IMR-90 (cell line): ENCODE results near the gene BAZ1A. TPM values are rescaled to one million over a fixed set of nuclear protein-coding genes. Genes with fewer than 3 reads are reported as not detected.

Experiments
- ATAC-seq: fragments of 200-7000 bp; cut with Tn5 transposase; 2 replicates; pipeline ENCODE4 v1.9.1; 2020; ENCODE audit warnings: low read depth, mild to moderate bottlenecking, moderate library complexity
- BruUV-seq: library from RNA; stranded (reverse); fragments of 400-500 nt; replicated peaks from 2 replicates; lab custom pipeline; 2021; lab: Mats Ljungman, UMichigan
- CTCF ChIA-PET: fragments of 300-600 bp; formaldehyde crosslinking; extraction: SDS; loops from one replicate; lab custom pipeline; 2021; ENCODE audit warnings: antibody characterized with exemption; lab: Yijun Ruan, JAX
- POLR2A ChIA-PET: fragments of 300-600 bp; sonication (Branson Sonifier 250); formaldehyde crosslinking; loops from one replicate; lab custom pipeline; 2022; ENCODE audit warnings: antibody characterized with exemption; ENCODE audit not compliant: unreplicated experiment; lab: Charles Lee
- DNase-seq: peaks from one replicate; pipeline ENCODE4 v3.0.0; 2013
- H2AFZ ChIP-seq: replicated peaks from 2 replicates; pipeline ENCODE3; 2013; ENCODE audit warnings: low read length, mild to moderate bottlenecking; ENCODE audit not compliant: poor library complexity
- H2AK5ac ChIP-seq: 2 replicates; pipeline ENCODE4 v1.6.1; 2013; ENCODE audit warnings: low read depth, low read length, inconsistent platforms
- H2AK9ac ChIP-seq: replicated peaks from 2 replicates; pipeline ENCODE3; 2013; ENCODE audit warnings: mild to moderate bottlenecking, low read depth, low read length, moderate library complexity; ENCODE audit not compliant: poor library complexity
- H2BK120ac ChIP-seq: 2 replicates; pipeline ENCODE4 v1.6.1; 2013; ENCODE audit warnings: low read depth, low read length, inconsistent platforms
- H2BK15ac ChIP-seq: 3 replicates; pipeline ENCODE4 v1.6.1; 2013; ENCODE audit warnings: low read depth, low read length, inconsistent platforms
- H2BK20ac ChIP-seq: 2 replicates; pipeline ENCODE4 v1.6.1; 2013; ENCODE audit warnings: low read depth, mild to moderate bottlenecking, inconsistent platforms, low read length, moderate library complexity
- H2BK5ac ChIP-seq: 2 replicates; pipeline ENCODE4 v1.6.1; 2013; ENCODE audit warnings: mild to moderate bottlenecking, low read depth, low read length, inconsistent platforms; ENCODE audit not compliant: poor library complexity, severe bottlenecking
- H3K14ac ChIP-seq: replicated peaks from 2 replicates; pipeline ENCODE4 v1.6.1; 2013; ENCODE audit warnings: low read depth, low read length, inconsistent platforms
- H3K18ac ChIP-seq: 2 replicates; pipeline ENCODE4 v1.6.1; 2013; ENCODE audit warnings: low read depth, low read length, control low read depth
- H3K23ac ChIP-seq: 2 replicates; pipeline ENCODE4 v1.6.1; 2013; ENCODE audit warnings: low read depth, low read length, inconsistent platforms
- H3K27ac ChIP-seq: 2 replicates; pipeline ENCODE4 v1.5.1; 2013; ENCODE audit warnings: mild to moderate bottlenecking, control low read depth, low read length; ENCODE audit not compliant: insufficient read depth
- H3K27me3 ChIP-seq: 2 replicates; pipeline ENCODE4 v1.6.1; 2013; ENCODE audit warnings: low read length; ENCODE audit not compliant: control insufficient read depth, insufficient read depth
- H3K36me3 ChIP-seq: 2 replicates; pipeline ENCODE4 v1.6.1; 2013; ENCODE audit warnings: low read length, mixed read lengths; ENCODE audit not compliant: control insufficient read depth, insufficient read depth
- H3K4ac ChIP-seq: 2 replicates; pipeline ENCODE4 v1.6.1; 2013; ENCODE audit warnings: low read depth, low read length, inconsistent platforms
- H3K4me1 ChIP-seq: 2 replicates; pipeline ENCODE4 v1.6.1; 2013; ENCODE audit warnings: low read length, mixed read lengths; ENCODE audit not compliant: control insufficient read depth, insufficient read depth
- H3K4me2 ChIP-seq: 2 replicates; pipeline ENCODE4 v1.6.1; 2013; ENCODE audit warnings: low read depth, mild to moderate bottlenecking, control low read depth, low read length, moderate library complexity
- H3K4me3 ChIP-seq: 2 replicates; pipeline ENCODE4 v1.5.1; 2013; ENCODE audit warnings: low read depth, mild to moderate bottlenecking, control low read depth, low read length, moderate library complexity; ENCODE audit not compliant: insufficient read depth
- H3K56ac ChIP-seq: 2 replicates; pipeline ENCODE4 v1.6.1; 2013; ENCODE audit warnings: low read length, inconsistent platforms; ENCODE audit not compliant: insufficient read depth; ENCODE audit errors: extremely low read depth
- H3K79me1 ChIP-seq, 2 experiments: 2 replicates each; pipeline ENCODE4 v1.6.1; 2013; ENCODE audit warnings: low read length in 2 of 2, inconsistent platforms in 1 of 2, low read depth in 1 of 2
- H3K9ac ChIP-seq: 2 replicates; pipeline ENCODE4 v1.6.1; 2013; ENCODE audit warnings: low read depth, low read length, control low read depth
- H3K9me1 ChIP-seq: 2 replicates; pipeline ENCODE4 v1.6.1; 2013; ENCODE audit warnings: low read length, inconsistent platforms; ENCODE audit not compliant: insufficient read depth
- H3K9me3 ChIP-seq: 2 replicates; pipeline ENCODE4 v1.6.1; 2013; ENCODE audit warnings: low read length; ENCODE audit not compliant: control insufficient read depth, insufficient read depth
- H4K20me1 ChIP-seq: 2 replicates; pipeline ENCODE4 v1.6.1; 2013; ENCODE audit warnings: low read length, inconsistent platforms; ENCODE audit not compliant: insufficient read depth
- H4K5ac ChIP-seq: 2 replicates; pipeline ENCODE4 v1.6.1; 2013; ENCODE audit warnings: mild to moderate bottlenecking, low read depth, low read length, control low read depth
- H4K8ac ChIP-seq, 2 experiments: 2 replicates each; pipeline ENCODE4 v1.6.1; 2013; ENCODE audit warnings: low read depth in 2 of 2, low read length in 2 of 2, control low read depth in 1 of 2, inconsistent platforms in 1 of 2
- H4K91ac ChIP-seq: 2 replicates; pipeline ENCODE4 v1.6.1; 2013; ENCODE audit warnings: low read depth, low read length, inconsistent platforms; ENCODE audit not compliant: insufficient read depth
- MAFK ChIP-seq: IDR thresholded peaks from 2 replicates; pipeline ENCODE4 v1.6.1; 2012; ENCODE audit warnings: low read depth, low read length, improper control_type of control experiment
- MAZ ChIP-seq: IDR thresholded peaks from 2 replicates; pipeline ENCODE4 v1.6.1; 2012; ENCODE audit warnings: low read depth, mild to moderate bottlenecking, low read length, improper control_type of control experiment, moderate library complexity, borderline replicate concordance
- WGBS, 2 experiments: methylation state at CpG; one replicate each; pipeline versions ENCODE4 v1.1.5 to v1.1.7; 2013; ENCODE audit warnings: missing lambda C conversion rate in 2 of 2; ENCODE audit not compliant: insufficient read length in 1 of 2; ENCODE audit errors: extremely low coverage in 2 of 2; 5-methylcytosine and 5-hydroxymethylcytosine counted together
- dilution Hi-C: fragments of 300-500 bp; cut with HindIII; formaldehyde crosslinking; loops from one replicate; pipeline ENCODE4 v1.14.3; 2018; ENCODE audit warnings: low sequenced_read_pairs; ENCODE audit not compliant: unreplicated experiment
- in situ Hi-C: fragments of 300-500 bp; cut with MboI; formaldehyde crosslinking; loops from 3 replicates; pipeline ENCODE4 v1.14.3; 2019; ENCODE audit warnings: low sequenced_read_pairs, inconsistent platforms, mixed read lengths
- intact Hi-C: fragments of 100-400 bp; cut with micrococcal nuclease; formaldehyde crosslinking; loops from 2 replicates; pipeline ENCODE4 v1.10.0; 2022
- polyA plus RNA-seq, 3 experiments: library from polyadenylated mRNA; depleted of rRNA; stranded (reverse); fragments of >200 nt; gene quantifications; 2 replicates each; pipeline ENCODE4 v1.2.3, GENCODE V29; 2012; ENCODE audit warnings: low replicate concordance in 1 of 3
- total RNA-seq: library from RNA; depleted of rRNA; stranded (reverse); fragments of >200 nt; gene quantifications from 2 replicates; pipeline ENCODE4 v1.2.3, GENCODE V29; 2012

The BAZ1A gene
- total and polyA plus RNA-seq, 2 of the 4 experiments (the other 2 are of a cell fraction) = 15.3 to 23.8 TPM

- TF ChIP-seq MAFK (no peak), MAZ (no peak)
- Histone ChIP-seq H2BK15ac (no peak overlapping the region), H3K56ac (no peak overlapping the region), H2BK120ac (no peak overlapping the region), H3K14ac (no peak overlapping the region), H3K23ac (no peak overlapping the region), H2AFZ (no peak overlapping the region), H2AK9ac (no peak overlapping the region), H3K4ac (no peak overlapping the region), H3K9ac (no peak overlapping the region), H3K27ac (no peak overlapping the region), H2BK20ac (no peak overlapping the region), H4K8ac (no peak overlapping the region), H3K9me3 (no peaks in the 10 kb centered on the region), H3K4me1 (no peaks in the 10 kb centered on the region), H3K4me2 (no peak overlapping the region), H4K20me1 (no peaks in the 10 kb centered on the region), H4K91ac (no peak overlapping the region), H3K9me1 (no peaks in the 10 kb centered on the region), H3K18ac (no peak overlapping the region), H2AK5ac (no peak overlapping the region), H3K36me3 (no peaks in the 10 kb centered on the region), H3K27me3 (no peaks in the 10 kb centered on the region), H2BK5ac (no peak overlapping the region), H3K79me1 (no peaks in the 10 kb centered on the region), H4K5ac (no peak overlapping the region), H3K4me3 (no peak overlapping the region)
- in situ Hi-C loops = no loop called here
- POLR2A ChIA-PET = no interaction called here
- intact Hi-C loops = no loop called here
- no TSS peak for BruUV-seq
- no CpG with 5 or more reads among the region's 3 CpGs for WGBS, 2 experiments
- ATAC-seq = no peak
- DNase-seq = no peak
- CTCF ChIA-PET = interaction anchor here (0.5 kb wide), 1 partner anchor 36 kb away, joined by 3 read pairs; no protein-coding TSS in a partner anchor
- dilution Hi-C loops = no loop called here
Measured at GRCh38 chr14:34895277-34895676, 20.1 kb upstream of the BAZ1A start.
